ENCODE data around the gene OR52I2.

GRCh38 chr11:4593739-4594138 is 12.2 kb downstream of the OR52I2 start, which contains the start of gene OR52I1:
- TF ChIP-seq CTCF (IDR thresholded peaks at IDR 0.05): no peak
- no peak for TF ChIP-seq POLR2AphosphoS5 (IDR thresholded peaks at IDR 0.05)
